ENCODE results near the gene TIAL1.
"Not testable (repeated sequence)": the region's sequence is repeated elsewhere in the genome, so short reads cannot be mapped to it uniquely, and the experiment has no call there.

The TIAL1 gene, protein sequence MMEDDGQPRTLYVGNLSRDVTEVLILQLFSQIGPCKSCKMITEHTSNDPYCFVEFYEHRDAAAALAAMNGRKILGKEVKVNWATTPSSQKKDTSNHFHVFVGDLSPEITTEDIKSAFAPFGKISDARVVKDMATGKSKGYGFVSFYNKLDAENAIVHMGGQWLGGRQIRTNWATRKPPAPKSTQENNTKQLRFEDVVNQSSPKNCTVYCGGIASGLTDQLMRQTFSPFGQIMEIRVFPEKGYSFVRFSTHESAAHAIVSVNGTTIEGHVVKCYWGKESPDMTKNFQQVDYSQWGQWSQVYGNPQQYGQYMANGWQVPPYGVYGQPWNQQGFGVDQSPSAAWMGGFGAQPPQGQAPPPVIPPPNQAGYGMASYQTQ

DNA sequence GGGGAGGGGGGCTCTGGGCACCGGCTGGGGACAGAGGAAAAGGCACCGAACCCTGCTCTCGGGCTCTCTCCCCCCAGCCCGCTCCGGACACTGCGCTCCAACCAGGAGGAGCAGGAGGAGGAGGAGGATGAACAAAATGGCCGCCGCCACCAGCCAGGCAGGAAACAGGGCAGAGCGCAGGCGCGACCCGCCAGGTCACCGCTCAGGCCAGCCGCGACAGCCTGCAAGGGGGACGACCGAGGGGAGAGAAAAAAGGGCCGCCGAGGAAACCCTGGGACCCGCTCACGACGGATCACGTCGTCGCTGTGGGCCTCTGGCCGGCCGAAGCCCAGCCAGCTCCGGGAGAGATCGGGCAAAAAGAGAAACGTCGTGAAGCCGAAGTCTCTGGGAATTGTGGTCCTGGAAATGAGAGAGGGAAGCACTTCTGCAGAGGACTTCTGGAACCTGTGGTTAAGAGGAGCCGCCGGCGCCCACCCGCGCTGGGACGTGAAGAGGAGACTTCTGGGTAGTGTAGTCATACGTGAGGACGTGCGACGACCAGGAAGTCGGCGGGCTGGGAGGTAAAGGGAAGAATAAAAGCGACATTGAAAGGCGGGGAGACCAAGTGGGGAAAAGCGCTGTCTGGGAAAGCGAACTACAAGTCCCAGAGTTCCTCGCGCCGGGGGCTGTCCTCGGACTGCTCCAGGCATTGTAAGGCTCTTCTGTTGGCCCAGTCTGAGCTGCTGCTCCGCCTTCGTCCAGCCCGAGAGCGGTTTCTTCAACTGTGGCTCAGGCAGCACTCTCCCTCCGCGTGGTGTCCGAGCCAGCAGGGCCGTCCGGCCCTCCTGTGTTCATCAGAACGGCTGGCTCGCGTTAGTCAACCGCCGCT, at the start of gene TIAL1:
Gene TIAL1 (minus strand): TSS at position 428 of the 868 bp plus-strand sequence. CDS start 499 bp downstream, outside the sequence.
- DNase-seq = peak; percentile 97

GRCh38 chr10:119644994-119645393, 48.2 kb upstream of the TIAL1 start:
- no peak for DNase-seq

DNA sequence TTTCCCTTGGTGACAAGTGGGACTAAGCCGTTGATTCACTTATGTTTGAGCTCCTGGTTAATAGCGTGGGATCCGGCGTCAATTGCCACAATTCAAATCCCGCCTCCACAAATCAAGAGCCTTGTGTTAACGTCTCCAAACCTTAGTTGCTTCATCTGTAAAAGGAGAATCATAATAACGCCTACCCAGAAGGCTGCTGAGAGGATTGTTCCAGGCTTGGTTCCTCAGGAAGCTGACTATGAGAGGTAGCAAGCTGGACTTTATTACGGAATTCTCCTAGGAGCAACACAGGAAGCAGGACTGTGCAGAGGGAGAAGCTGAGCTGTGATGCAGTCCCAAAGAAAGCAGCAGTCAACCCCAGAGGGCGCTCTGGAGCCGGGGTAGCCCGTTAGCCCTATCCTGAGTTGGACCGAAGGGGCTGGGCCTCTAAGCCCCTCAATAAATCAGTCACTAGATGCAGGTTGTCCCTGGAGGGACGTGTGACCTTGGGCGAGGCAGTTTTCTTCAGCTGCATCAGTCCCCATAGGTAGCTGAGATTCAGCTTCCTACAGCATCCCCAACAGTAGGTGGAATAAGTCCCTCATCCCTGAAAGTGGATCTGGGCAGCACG, 47.5 kb upstream of the TIAL1 start:
- DNase-seq = no peak

- DNase-seq = no peak
Measured at GRCh38 chr10:119643306-119644204, 46.8 kb upstream of the TIAL1 start.

DNA sequence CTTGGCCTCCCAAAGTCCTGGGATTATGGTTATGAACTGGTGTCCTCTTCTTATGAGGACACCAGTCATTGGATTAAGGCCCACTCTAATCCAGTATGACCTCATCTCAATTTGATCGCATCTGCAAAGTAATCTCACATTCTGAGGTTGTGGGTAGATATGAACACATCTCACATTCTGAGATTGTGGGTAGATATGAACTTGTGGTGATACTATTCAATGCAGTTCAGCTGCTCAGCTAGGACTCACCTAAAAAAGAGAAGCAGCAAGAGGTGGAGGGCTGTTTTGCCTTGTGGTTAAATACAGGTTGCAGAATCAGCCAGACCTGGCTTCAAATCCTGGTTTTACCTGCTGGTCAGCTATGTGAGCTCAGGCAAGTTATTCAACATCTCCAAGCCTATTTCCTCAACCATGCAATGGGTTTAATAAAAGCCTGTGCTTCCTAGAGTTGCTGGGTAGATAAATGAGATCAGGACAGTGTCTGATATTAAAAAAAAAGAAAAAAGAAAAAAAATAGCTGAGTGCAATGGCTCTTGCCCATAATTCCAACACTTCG, 45.9 kb upstream of the TIAL1 start:
- no peak for DNase-seq

- DNase-seq = no peak
Measured at GRCh38 chr10:119640875-119641526, 44.2 kb upstream of the TIAL1 start.

DNA sequence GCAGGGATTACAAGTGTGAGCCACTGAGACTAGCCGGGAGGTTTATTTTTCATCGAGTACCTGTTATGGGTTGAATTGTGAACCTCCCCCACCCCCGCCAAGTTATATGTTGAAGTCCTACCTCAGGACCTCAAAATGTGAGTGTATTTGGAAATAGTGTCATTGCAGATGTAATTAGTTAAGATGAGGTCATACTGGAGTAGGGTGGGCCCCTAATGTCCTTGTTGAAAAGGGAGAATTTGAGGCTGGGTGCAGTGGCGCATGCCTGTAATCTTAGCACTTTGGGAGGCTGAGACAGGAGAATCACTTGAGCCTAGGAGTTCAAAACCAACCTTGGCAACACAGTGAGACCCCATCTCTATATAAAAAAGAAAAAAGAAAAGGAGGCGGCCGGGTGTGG, 43.6 kb upstream of the TIAL1 start:
- no peak for DNase-seq

DNA sequence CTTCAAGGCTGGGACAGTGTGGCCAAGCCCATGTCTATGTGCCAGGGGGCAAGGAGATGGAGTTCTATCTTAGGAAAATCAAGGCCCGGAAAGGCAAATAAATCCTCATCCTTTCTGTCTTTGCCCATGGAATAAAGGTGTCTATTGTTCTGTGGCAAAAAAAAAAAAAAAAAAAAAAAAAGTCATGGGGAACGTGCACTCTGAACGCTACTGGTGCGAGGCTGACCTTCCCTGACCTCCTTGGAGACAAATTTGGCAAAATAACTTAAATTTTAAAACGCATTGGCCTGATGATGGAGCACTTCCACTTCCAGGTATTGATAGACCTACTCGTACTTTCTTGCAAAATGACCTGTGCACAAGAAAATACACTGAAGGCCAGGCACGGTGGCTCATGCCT, 42.2 kb upstream of the TIAL1 start:
- no peak for DNase-seq

GRCh38 chr10:119637631-119638030, 40.9 kb upstream of the TIAL1 start:
- no peak for DNase-seq

GRCh38 chr10:119634219-119634544, 37.4 kb upstream of the TIAL1 start:
- DNase-seq = no peak

DNA sequence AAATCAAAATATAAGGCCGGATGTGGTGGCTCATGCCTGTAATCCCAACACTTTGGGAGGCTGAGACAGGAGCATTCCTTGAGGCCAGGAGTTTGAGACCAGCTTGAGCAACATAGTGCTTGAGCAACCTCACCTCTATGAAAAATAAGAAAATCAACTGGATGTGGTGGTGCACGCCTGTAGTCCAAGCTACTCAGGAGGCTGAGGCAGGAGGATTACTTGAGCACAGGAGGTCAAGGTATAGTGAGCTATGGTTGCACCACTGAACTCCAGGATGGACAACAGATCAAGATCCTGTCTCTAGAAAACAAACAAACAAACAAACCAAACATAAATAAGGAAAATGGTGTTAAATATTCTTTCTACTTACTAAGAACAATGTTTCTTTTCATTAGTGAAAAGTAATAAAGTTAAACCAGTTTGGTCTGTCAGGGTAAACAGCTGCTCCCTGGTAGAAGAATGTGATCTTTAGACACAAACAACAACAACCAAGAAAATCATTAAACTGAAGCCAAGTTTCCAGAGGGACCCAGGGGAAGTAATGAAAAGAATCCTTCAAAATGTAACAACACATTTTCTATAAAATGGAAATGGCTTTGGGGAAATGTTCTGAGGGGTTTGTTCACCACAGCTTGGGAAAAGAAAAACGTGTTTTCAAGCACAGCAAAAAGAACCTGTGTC, 36.9 kb upstream of the TIAL1 start:
- DNase-seq = no peak

DNA sequence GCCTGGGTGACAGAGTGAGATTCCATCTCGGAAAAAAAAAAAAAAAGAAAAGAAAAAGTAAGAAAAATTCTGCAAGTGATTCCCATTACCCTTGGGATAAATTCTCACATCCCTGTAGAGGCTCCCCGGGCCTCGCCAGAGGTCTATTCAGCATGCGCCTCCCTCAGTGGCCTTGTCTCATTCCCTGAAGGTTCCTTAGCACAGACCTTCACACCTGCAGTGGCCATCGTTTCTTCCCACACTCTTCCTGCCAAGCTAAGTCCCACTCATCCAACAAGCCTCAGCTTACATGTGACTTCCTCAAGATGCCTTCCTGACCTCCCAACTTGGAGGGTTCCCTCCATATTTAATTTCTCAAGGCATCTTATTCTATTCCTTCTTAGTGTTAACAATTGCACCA, 33.5 kb upstream of the TIAL1 start:
- no peak for DNase-seq

GRCh38 chr10:119625570-119626280, 29.0 kb upstream of the TIAL1 start:
- DNase-seq = no peak

DNA sequence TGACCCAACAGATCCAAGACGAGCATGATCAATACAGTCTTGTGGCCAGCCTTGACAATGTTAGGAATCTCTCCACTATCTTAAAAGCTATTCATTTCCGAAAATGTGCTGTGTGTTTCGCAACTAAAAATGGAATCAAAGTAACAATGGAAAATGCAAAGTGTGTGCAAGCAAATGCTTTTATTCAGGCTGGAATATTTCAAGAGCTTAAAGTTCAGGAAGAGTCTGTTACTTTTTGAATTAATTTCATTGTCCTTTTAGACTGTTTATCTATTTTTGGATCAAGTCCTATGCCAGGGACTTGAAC, 24.3 kb upstream of the TIAL1 start:
- no peak for DNase-seq

DNA sequence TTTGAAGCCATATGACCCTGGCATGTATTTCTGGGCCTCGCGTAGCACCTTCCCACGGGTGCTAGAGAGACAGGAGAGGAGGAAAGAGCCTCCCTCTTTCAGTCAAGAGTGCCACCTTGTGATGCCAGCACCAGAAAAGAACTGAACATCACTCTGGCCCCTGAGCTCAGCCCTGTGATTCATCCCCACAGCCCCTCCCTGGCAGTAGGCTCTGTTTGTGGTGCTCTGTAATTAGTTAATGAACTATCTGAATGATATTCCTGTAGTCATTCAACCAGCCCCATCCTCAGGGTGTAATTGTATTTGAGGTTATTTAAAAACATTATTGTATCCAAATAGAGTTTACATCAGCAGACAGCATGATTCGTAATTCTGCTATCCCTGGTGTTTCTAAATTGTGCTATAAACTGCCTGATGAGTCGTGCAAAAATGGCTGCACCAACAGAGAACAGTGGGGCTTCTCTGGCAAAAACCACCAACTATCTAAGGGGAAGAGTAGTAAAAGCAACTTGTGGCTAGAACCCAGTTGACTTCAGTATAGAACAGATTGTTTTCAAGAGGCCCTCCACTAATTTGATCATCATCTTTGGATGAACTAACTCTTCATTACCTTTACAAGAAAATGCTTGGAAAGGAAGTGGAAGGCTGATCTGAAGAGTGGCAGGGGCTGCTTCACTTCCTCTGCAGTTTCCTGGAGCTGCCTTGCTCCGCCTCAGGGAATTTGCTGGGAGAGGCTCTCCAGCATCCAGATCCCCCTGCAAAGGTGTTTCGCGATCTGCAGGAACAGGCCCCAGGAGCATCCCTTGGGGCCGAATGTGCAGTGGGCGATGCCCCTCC, 23.7 kb upstream of the TIAL1 start:
- no peak for DNase-seq

- DNase-seq = not testable (repeated sequence)
Measured at GRCh38 chr10:119619811-119620210, 23.0 kb upstream of the TIAL1 start.

DNA sequence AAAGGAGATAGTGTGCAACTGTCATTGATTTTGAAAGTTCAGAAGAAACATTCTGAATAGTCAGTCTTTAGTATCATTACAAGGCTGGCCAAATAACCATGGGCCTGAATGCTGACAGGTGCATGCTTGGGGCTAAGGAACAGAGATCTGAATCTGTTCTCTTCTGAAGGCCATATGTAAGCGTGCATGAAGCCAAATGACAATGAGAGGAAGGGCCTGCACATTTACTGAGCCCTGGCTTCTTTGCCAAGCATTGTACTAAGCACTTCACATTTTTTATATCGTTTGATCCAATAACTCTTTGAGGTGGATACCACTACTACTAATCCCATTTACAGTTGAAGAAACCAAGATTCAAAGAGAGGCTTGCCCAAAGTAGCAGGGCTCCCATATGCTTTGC, 22.5 kb upstream of the TIAL1 start:
- DNase-seq = no peak

GRCh38 chr10:119616882-119617570, 20.3 kb upstream of the TIAL1 start:
- no peak for DNase-seq

DNA sequence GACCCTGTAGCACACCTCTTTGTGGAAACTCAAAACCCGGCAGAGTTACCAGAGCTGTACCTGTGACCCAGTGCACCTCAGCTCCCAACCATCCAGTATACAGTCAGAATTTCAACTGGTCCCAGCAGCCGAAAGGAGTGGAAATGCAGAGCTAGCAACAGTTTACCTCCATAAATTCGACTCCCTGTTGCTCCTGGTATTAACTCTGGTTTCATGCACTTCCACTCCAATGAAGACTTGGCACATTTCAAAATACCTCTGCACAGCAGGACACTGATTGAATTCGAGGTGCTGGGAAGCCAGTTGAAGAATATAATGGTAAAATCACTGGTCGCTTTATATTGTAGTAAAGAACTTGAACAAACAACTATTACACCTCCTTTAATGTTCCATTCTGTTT, 17.9 kb upstream of the TIAL1 start:
- no peak for DNase-seq
